Keratinocyte (primary cell): Measurements from ENCODE around the gene GRIK4. TPM values are rescaled to one million over a fixed set of nuclear protein-coding genes. Genes with fewer than 3 reads are reported as not detected.

Source experiments
- DNase-seq: peaks from one replicate; pipeline ENCODE4 v3.0.0-alpha.2; 2011; ENCODE audit warnings: low read depth, missing footprints, low spot score
- FAIRE-seq: peaks from 2 replicates; lab custom pipeline; 2011; peaks lifted over from hg19 to GRCh38; lab: Jason Lieb, UNC
- H2AFZ ChIP-seq: 2 replicates; pipeline ENCODE4 v1.6.0; 2012; ENCODE audit warnings: low read length, control low read depth, inconsistent platforms; ENCODE audit not compliant: control insufficient read depth
- H3K27ac ChIP-seq: 2 replicates; pipeline ENCODE4 v1.5.1; 2011; ENCODE audit warnings: low read length; ENCODE audit not compliant: control insufficient read depth, insufficient read depth
- H3K27me3 ChIP-seq: 3 replicates; pipeline ENCODE4 v1.6.0; 2011; ENCODE audit warnings: low read length; ENCODE audit not compliant: control insufficient read depth, insufficient read depth; ENCODE audit errors: extremely low read depth
- H3K36me3 ChIP-seq, 2 experiments: 2 replicates in 1 of 2; 3 replicates in 1 of 2; pipeline ENCODE4 v1.5.1; 2011; ENCODE audit warnings: low read length in 2 of 2, mild to moderate bottlenecking in 1 of 2; ENCODE audit not compliant: control insufficient read depth in 2 of 2, insufficient read depth in 2 of 2; ENCODE audit errors: extremely low read depth in 1 of 2
- H3K4me1 ChIP-seq: 3 replicates; pipeline ENCODE4 v1.5.1; 2011; ENCODE audit warnings: low read length; ENCODE audit not compliant: control insufficient read depth, insufficient read depth; ENCODE audit errors: extremely low read depth
- H3K4me2 ChIP-seq: 3 replicates; pipeline ENCODE4 v1.6.0; 2011; ENCODE audit warnings: low read depth, low read length; ENCODE audit not compliant: control insufficient read depth, insufficient read depth; ENCODE audit errors: extremely low read depth
- H3K4me3 ChIP-seq, 3 experiments: fragments of 200-600 bp in 1 of 3; sonication (generic) in 1 of 3; 2 replicates in 2 of 3; 3 replicates in 1 of 3; pipeline ENCODE4 v1.5.1; 2011 to 2016; ENCODE audit warnings: low read length in 3 of 3, mild to moderate bottlenecking in 3 of 3, control low read depth in 2 of 3, inconsistent platforms in 1 of 3, low read depth in 1 of 3, mixed read lengths in 1 of 3, mixed run types in 1 of 3, moderate library complexity in 1 of 3; ENCODE audit not compliant: control insufficient read depth in 2 of 3, insufficient read depth in 2 of 3; ENCODE audit errors: extremely low read depth in 1 of 3
- H3K79me2 ChIP-seq: 2 replicates; pipeline ENCODE4 v1.6.0; 2012; ENCODE audit warnings: low read length; ENCODE audit not compliant: control insufficient read depth, insufficient read depth
- H3K9ac ChIP-seq: 3 replicates; pipeline ENCODE4 v1.6.0; 2011; ENCODE audit warnings: low read length; ENCODE audit not compliant: control insufficient read depth, insufficient read depth; ENCODE audit errors: extremely low read depth
- H3K9me1 ChIP-seq: 3 replicates; pipeline ENCODE4 v1.6.0; 2011; ENCODE audit warnings: low read length; ENCODE audit not compliant: control insufficient read depth, insufficient read depth; ENCODE audit errors: extremely low read depth
- H3K9me3 ChIP-seq: 2 replicates; pipeline ENCODE4 v1.5.1; 2012; ENCODE audit warnings: low read depth, low read length; ENCODE audit not compliant: control insufficient read depth
- H4K20me1 ChIP-seq: 3 replicates; pipeline ENCODE4 v1.6.0; 2011; ENCODE audit warnings: low read length; ENCODE audit not compliant: control insufficient read depth, insufficient read depth; ENCODE audit errors: extremely low read depth
- CTCF ChIP-seq, 3 experiments: IDR thresholded peaks in 1 of 3; conservative IDR thresholded peaks in 1 of 3; optimal IDR thresholded peaks in 1 of 3; 2 replicates in 2 of 3; 3 replicates in 1 of 3; pipeline versions ENCODE3 to v1.5.1; 2011; ENCODE audit warnings: low read length in 3 of 3, mild to moderate bottlenecking in 3 of 3, moderate library complexity in 2 of 3, control low read depth in 1 of 3, inconsistent platforms in 1 of 3; ENCODE audit not compliant: insufficient read depth in 2 of 3; ENCODE audit errors: extremely low read depth in 1 of 3
- EZH2 ChIP-seq: IDR thresholded peaks from one replicate; pipeline ENCODE4 v1.6.1; 2012; ENCODE audit warnings: inconsistent platforms, mild to moderate bottlenecking, low read length, moderate library complexity
- dilution Hi-C: fragments of 300-500 bp; cut with MboI; formaldehyde crosslinking; loops from one replicate; pipeline ENCODE4 v1.7.0; 2020; ENCODE audit warnings: low sequenced_read_pairs; ENCODE audit not compliant: extremely low pct_ligation_motif_present
- polyA plus RNA-seq, 5 experiments: library from polyadenylated mRNA; depleted of rRNA in 3 of 5; stranded (reverse) in 3 of 5; stranded (forward) in 1 of 5; unstranded in 1 of 5; fragments of >200 nt; gene quantifications; 1 replicate in 1 of 5; 2 replicates in 3 of 5; 3 replicates in 1 of 5; pipeline versions ENCODE4 v1.2.1 to v1.2.3, GENCODE V29; 2011 to 2012; ENCODE audit warnings: missing spikeins in 2 of 5, low read depth in 1 of 5, low replicate concordance in 1 of 5

GRIK4 gene
- polyA plus RNA-seq, 1 donor (not counting 4 experiments of a cell fraction or from before 2014, with no cell fraction given) = not detected

- no peaks in the 10 kb centered on the region for H4K20me1 ChIP-seq
- dilution Hi-C loops = no loop called here
- H3K4me2 ChIP-seq = no peak overlapping the region
- no peak overlapping the region for H2AFZ ChIP-seq
- no peaks in the 10 kb centered on the region for H3K79me2 ChIP-seq
- no peak overlapping the region for H3K9ac ChIP-seq
- H3K27me3 ChIP-seq = peaks cover under 1% of the 10 kb centered on the region
- H3K9me1 ChIP-seq = no peaks in the 10 kb centered on the region
- DNase-seq = no peak
- no peaks in the 10 kb centered on the region for H3K4me1 ChIP-seq
- H3K36me3 ChIP-seq = no peaks in the 10 kb centered on the region
- no peak overlapping the region for H3K27ac ChIP-seq
- no peak for FAIRE-seq
- TF ChIP-seq CTCF (optimal IDR thresholded peaks at IDR 0.05 in 1 of 3, IDR thresholded peaks at IDR 0.05 in 1 of 3, conservative IDR thresholded peaks at IDR 0.05 in 1 of 3; ENCODE audit: extremely low read depth in 1 of 3, insufficient read depth in 2 of 3, low read length in 3 of 3) = no peak
- no peak for TF ChIP-seq EZH2
- H3K9me3 ChIP-seq = no peaks in the 10 kb centered on the region
- no peak overlapping the region for H3K4me3 ChIP-seq
These were observed 178.2 kb downstream of the GRIK4 start for GRCh38 chr11:120689596-120690275.

GRCh38 chr11:120690406-120690805, 178.9 kb downstream of the GRIK4 start:
- Histone ChIP-seq H3K36me3 (no peaks in the 10 kb centered on the region), H3K27ac (no peak overlapping the region), H3K4me2 (no peak overlapping the region), H3K9me3 (no peaks in the 10 kb centered on the region), H3K4me1 (no peaks in the 10 kb centered on the region), H3K9ac (no peak overlapping the region), H3K27me3 (peaks cover 6% of the 10 kb centered on the region), H3K4me3 (no peak overlapping the region), H4K20me1 (no peaks in the 10 kb centered on the region), H3K9me1 (no peaks in the 10 kb centered on the region), H3K79me2 (no peaks in the 10 kb centered on the region), H2AFZ (no peak overlapping the region)
- no peak for FAIRE-seq
- DNase-seq = no peak
- dilution Hi-C loops = no loop called here
- TF ChIP-seq EZH2 (no peak), CTCF (optimal IDR thresholded peaks at IDR 0.05 in 1 of 3, IDR thresholded peaks at IDR 0.05 in 1 of 3, conservative IDR thresholded peaks at IDR 0.05 in 1 of 3; ENCODE audit: extremely low read depth in 1 of 3, insufficient read depth in 2 of 3, low read length in 3 of 3) (no peak)
